Transverse colon (tissue), 4 donors: ENCODE results near the gene VEPH1.

Source experiments
- CTCF ChIP-seq, 5 experiments: fragments of 200-600 bp in 3 of 5; fragments of 450-650 bp in 2 of 5; sonication (generic) in 3 of 5; IDR thresholded peaks; 1 replicate in 2 of 5; 2 replicates in 3 of 5; pipeline ENCODE4 v1.5.1; 2016 to 2017; ENCODE audit warnings: antibody characterized with exemption in 5 of 5, inconsistent platforms in 3 of 5, mild to moderate bottlenecking in 2 of 5, moderate library complexity in 1 of 5
- EP300 ChIP-seq: sonication (generic); formaldehyde crosslinking; IDR thresholded peaks from one replicate; pipeline ENCODE4 v1.6.1; 2017; ENCODE audit warnings: antibody characterized with exemption, low read depth
- POLR2A ChIP-seq: fragments of 450-650 bp; IDR thresholded peaks from one replicate; pipeline ENCODE4 v1.6.1; 2016; ENCODE audit warnings: antibody characterized with exemption, mild to moderate bottlenecking, moderate library complexity
- POLR2AphosphoS5 ChIP-seq, 3 donors: sonication (generic); formaldehyde crosslinking; IDR thresholded peaks; one replicate each; pipeline ENCODE4 v1.6.1; 2016; ENCODE audit warnings: antibody characterized with exemption in 3 of 3

DNA sequence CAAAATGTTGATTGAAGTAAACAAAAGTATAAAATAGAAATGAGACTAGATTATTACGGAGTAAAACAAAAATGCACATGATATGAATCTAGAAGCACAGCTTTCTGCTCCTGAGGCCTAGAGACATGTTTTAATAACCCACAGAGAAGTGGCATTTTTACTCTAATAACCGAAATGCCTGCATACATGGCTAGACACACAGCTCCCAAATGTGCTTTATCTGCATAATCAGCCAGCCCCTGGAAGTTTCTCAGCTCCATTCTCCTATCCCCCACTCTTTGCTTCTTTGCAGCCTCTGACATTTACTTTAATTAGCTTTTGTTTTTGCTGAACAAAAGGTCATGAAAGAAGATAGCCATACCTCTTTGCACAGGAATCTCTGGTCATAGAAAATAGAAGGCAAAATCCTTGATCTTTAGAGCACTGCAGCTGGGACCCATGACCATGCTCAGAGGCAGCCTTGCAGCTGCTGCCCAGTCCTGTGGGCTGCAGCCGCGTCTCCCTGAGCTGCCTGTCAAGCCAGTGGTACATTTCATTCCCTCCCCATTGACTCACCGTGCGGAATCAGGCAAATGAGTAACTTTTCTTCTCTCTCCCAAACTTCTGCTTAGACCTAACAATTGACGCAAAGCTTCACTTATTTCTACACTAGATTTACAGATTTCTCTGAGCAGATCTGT, at the start of gene VEPH1:
- no peak for TF ChIP-seq EP300
- TF ChIP-seq CTCF (IDR thresholded peaks at IDR 0.05): no peak
- TF ChIP-seq POLR2A: no peak
- no peak for TF ChIP-seq POLR2AphosphoS5 (IDR thresholded peaks at IDR 0.05)
